ENCODE measurements around the gene DAB2IP.

Gene DAB2IP

GRCh38 chr9:121752929-121753328, 101.5 kb downstream of the DAB2IP start:
- DNase-seq (ENCODE audit: low spot score), result no peak
- in situ Hi-C loops (cut with MboI; ENCODE audit: low pct_unique_long_range_greater_than_20kb, low sequenced_read_pairs, unreplicated experiment), result no loop called here
- no peak for TF ChIP-seq CTCF (IDR thresholded peaks at IDR 0.05; ENCODE audit: extremely low read depth, insufficient read depth, missing control alignments)

- no peak for DNase-seq (ENCODE audit: low spot score)
- no peak for TF ChIP-seq CTCF (IDR thresholded peaks at IDR 0.05; ENCODE audit: extremely low read depth, insufficient read depth, missing control alignments)
- in situ Hi-C loops (cut with MboI; ENCODE audit: low pct_unique_long_range_greater_than_20kb, low sequenced_read_pairs, unreplicated experiment), result no loop called here
Observed at GRCh38 chr9:121753802-121754654, 102.6 kb downstream of the DAB2IP start.

GRCh38 chr9:121754655-121755436, 103.4 kb downstream of the DAB2IP start:
- in situ Hi-C loops (cut with MboI; ENCODE audit: low pct_unique_long_range_greater_than_20kb, low sequenced_read_pairs, unreplicated experiment), result no loop called here
- DNase-seq (ENCODE audit: low spot score), result no peak

GRCh38 chr9:121755581-121755980, 104.1 kb downstream of the DAB2IP start:
- in situ Hi-C loops (cut with MboI; ENCODE audit: low pct_unique_long_range_greater_than_20kb, low sequenced_read_pairs, unreplicated experiment), result no loop called here
- no peak for DNase-seq (ENCODE audit: low spot score)
- TF ChIP-seq CTCF (IDR thresholded peaks at IDR 0.05; ENCODE audit: extremely low read depth, insufficient read depth, missing control alignments), result no peak

More at GRCh38 chr9:121754655-121755436, 103.4 kb downstream of the DAB2IP start:
- TF ChIP-seq CTCF (IDR thresholded peaks at IDR 0.05; ENCODE audit: extremely low read depth, insufficient read depth, missing control alignments), result no peak

GRCh38 chr9:121756474-121757280, 105.2 kb downstream of the DAB2IP start:
- TF ChIP-seq CTCF (IDR thresholded peaks at IDR 0.05; ENCODE audit: extremely low read depth, insufficient read depth, missing control alignments), result no peak
- in situ Hi-C loops (cut with MboI; ENCODE audit: low pct_unique_long_range_greater_than_20kb, low sequenced_read_pairs, unreplicated experiment), result no loop called here
- DNase-seq (ENCODE audit: low spot score), result no peak

- TF ChIP-seq CTCF (IDR thresholded peaks at IDR 0.05; ENCODE audit: extremely low read depth, insufficient read depth, missing control alignments), result no peak
- in situ Hi-C loops (cut with MboI; ENCODE audit: low pct_unique_long_range_greater_than_20kb, low sequenced_read_pairs, unreplicated experiment), result no loop called here
- no peak for DNase-seq (ENCODE audit: low spot score)
Observed at GRCh38 chr9:121757281-121757585, 105.8 kb downstream of the DAB2IP start.

All from GM13977 (cell line).